GM12878 (cell line): ENCODE results near the gene SPDYE3. TPM values are rescaled to one million over a fixed set of nuclear protein-coding genes. Genes with fewer than 3 reads are reported as not detected.

Experiments
- ATAC-seq: fragments of 200-7000 bp; cut with Tn5 transposase; 3 replicates; pipeline ENCODE4 v1.9.1; 2020; ENCODE audit warnings: mild to moderate bottlenecking, moderate library complexity
- BruUV-seq: library from RNA; stranded (reverse); fragments of 400-500 nt; replicated peaks from 2 replicates; lab custom pipeline; 2021; lab: Mats Ljungman, UMichigan
- CTCF ChIA-PET: fragments of 300-600 bp; sonication (Branson Sonifier 250); formaldehyde crosslinking; extraction: SDS; loops from one replicate; lab custom pipeline; 2021; ENCODE audit warnings: inconsistent platforms; lab: Yijun Ruan, JAX
- POLR2A ChIA-PET: fragments of 350-600 bp; formaldehyde crosslinking; extraction: SDS; loops from one replicate; lab custom pipeline; 2021; ENCODE audit warnings: inconsistent platforms; lab: Charles Lee
- RAD21 ChIA-PET: fragments of 300-600 bp; sonication (Branson Sonifier 250); formaldehyde crosslinking; loops from one replicate; lab custom pipeline; 2023; ENCODE audit warnings: antibody characterized with exemption; ENCODE audit not compliant: unreplicated experiment; lab: Charles Lee
- SMC1A ChIA-PET: fragments of 300-600 bp; sonication (Branson Sonifier 250); formaldehyde crosslinking; loops from one replicate; lab custom pipeline; 2023; ENCODE audit not compliant: unreplicated experiment, uncharacterized antibody; lab: Charles Lee
- DNase-seq: peaks from one replicate; pipeline ENCODE4 v3.0.0-alpha.2; 2011; ENCODE audit warnings: low read depth, low spot score
- FAIRE-seq: peaks from 3 replicates; lab custom pipeline; 2011; peaks lifted over from hg19 to GRCh38; lab: Jason Lieb, UNC
- H2AFZ ChIP-seq: 2 replicates; pipeline ENCODE4 v1.6.0; 2011; ENCODE audit warnings: low read depth, low read length, control low read depth; ENCODE audit not compliant: control insufficient read depth
- H3K27ac ChIP-seq: 2 replicates; pipeline ENCODE4 v1.5.1; 2011; ENCODE audit warnings: control low read depth; ENCODE audit not compliant: control insufficient read depth, insufficient read depth
- H3K27me3 ChIP-seq, 2 experiments: replicated peaks in 1 of 2; 2 replicates each; pipeline versions ENCODE4 v1.6.0 to v1.6.1; 2011; ENCODE audit warnings: low read length in 1 of 2; ENCODE audit not compliant: control insufficient read depth in 2 of 2, insufficient read depth in 2 of 2
- H3K36me3 ChIP-seq, 2 experiments: 2 replicates each; pipeline ENCODE4 v1.5.1; 2011; ENCODE audit warnings: low read length in 1 of 2; ENCODE audit not compliant: control insufficient read depth in 2 of 2, insufficient read depth in 2 of 2
- H3K4me1 ChIP-seq: 2 replicates; pipeline ENCODE4 v1.6.1; 2011; ENCODE audit warnings: mild to moderate bottlenecking, low read length, moderate library complexity, mixed read lengths; ENCODE audit not compliant: control insufficient read depth, insufficient read depth
- H3K4me2 ChIP-seq: 2 replicates; pipeline ENCODE4 v1.6.0; 2011; ENCODE audit warnings: control low read depth; ENCODE audit not compliant: control insufficient read depth, insufficient read depth
- H3K4me3 ChIP-seq: fragments of 200-600 bp; sonication (generic); 2 replicates; pipeline ENCODE4 v1.5.1; 2016
- H3K79me2 ChIP-seq: 2 replicates; pipeline ENCODE4 v1.6.0; 2011; ENCODE audit warnings: low read length; ENCODE audit not compliant: control insufficient read depth, insufficient read depth
- H3K9ac ChIP-seq: 2 replicates; pipeline ENCODE4 v1.8.0; 2011; ENCODE audit warnings: low read length, control low read depth, mixed read lengths; ENCODE audit not compliant: control insufficient read depth, insufficient read depth
- H3K9me3 ChIP-seq: replicated peaks from 3 replicates; pipeline ENCODE4 v1.5.1; 2011; ENCODE audit warnings: mild to moderate bottlenecking, low read length; ENCODE audit not compliant: control insufficient read depth, insufficient read depth
- H4K20me1 ChIP-seq: 2 replicates; pipeline ENCODE4 v1.6.0; 2011; ENCODE audit not compliant: control insufficient read depth, insufficient read depth
- ATF2 ChIP-seq: IDR thresholded peaks from 2 replicates; pipeline ENCODE4 v1.6.1; 2012; ENCODE audit warnings: low read length, inconsistent platforms
- MTA2 ChIP-seq: fragments of 450-650 bp; IDR thresholded peaks from 2 replicates; pipeline ENCODE4 v1.6.1; 2016; ENCODE audit warnings: low read depth, mild to moderate bottlenecking, moderate library complexity
- NFIC ChIP-seq: IDR thresholded peaks from 2 replicates; pipeline ENCODE4 v1.6.1; 2012; ENCODE audit warnings: low read depth, mild to moderate bottlenecking, inconsistent platforms, low read length, moderate library complexity
- SMC3 ChIP-seq: IDR thresholded peaks from 2 replicates; pipeline ENCODE4 v1.6.1; 2011; ENCODE audit warnings: low read length, improper control_type of control experiment, borderline replicate concordance
- SRF ChIP-seq, 2 experiments: IDR thresholded peaks; 2 replicates each; pipeline ENCODE4 v1.6.1; 2011; ENCODE audit warnings: low read depth in 2 of 2, low read length in 2 of 2, mild to moderate bottlenecking in 1 of 2, moderate library complexity in 1 of 2
- SUZ12 ChIP-seq: fragments of 200-600 bp; sonication (generic); IDR thresholded peaks from one replicate; pipeline ENCODE4 v1.6.1; 2018; ENCODE audit warnings: antibody characterized with exemption, mild to moderate bottlenecking; ENCODE audit not compliant: unreplicated experiment
- USF1 ChIP-seq: IDR thresholded peaks from 2 replicates; pipeline ENCODE4 v1.6.1; 2011; ENCODE audit warnings: borderline replicate concordance, low read depth, mild to moderate bottlenecking, moderate library complexity, mixed read lengths, low read length; ENCODE audit not compliant: insufficient read depth; ENCODE audit errors: extremely low read length
- WRNIP1 ChIP-seq: IDR thresholded peaks from 2 replicates; pipeline ENCODE4 v1.6.1; 2011; ENCODE audit warnings: low read depth, low read length, improper control_type of control experiment, borderline replicate concordance
- ZNF622 ChIP-seq: fragments of 450-650 bp; IDR thresholded peaks from 2 replicates; pipeline ENCODE4 v1.6.1; 2017; ENCODE audit warnings: mild to moderate bottlenecking, inconsistent platforms
- ZNF687 ChIP-seq: fragments of 450-650 bp; IDR thresholded peaks from 2 replicates; pipeline ENCODE4 v1.6.1; 2017; ENCODE audit warnings: mild to moderate bottlenecking, moderate library complexity
- WGBS: methylation state at CpG from one replicate; pipeline ENCODE4 v1.1.6; 2016; ENCODE audit warnings: low lambda C conversion rate; ENCODE audit not compliant: insufficient replicate concordance, insufficient coverage; ENCODE audit errors: missing lambda C conversion rate; 5-methylcytosine and 5-hydroxymethylcytosine counted together
- in situ Hi-C: fragments of 300-500 bp; cut with MboI; formaldehyde crosslinking; loops from 9 replicates; pipeline ENCODE4 v1.14.3; 2018; ENCODE audit warnings: mixed read lengths
- intact Hi-C: fragments of 100-400 bp; cut with micrococcal nuclease; formaldehyde crosslinking; loops from one replicate; pipeline ENCODE4 v1.14.2; 2022; ENCODE audit not compliant: unreplicated experiment
- polyA plus RNA-seq, 11 experiments: library from polyadenylated mRNA; depleted of rRNA in 4 of 11; unstranded in 6 of 11; stranded (reverse) in 5 of 11; fragments of >200 nt; fragmentation: Nextera tagmentation in 4 of 11; fragmentation: Illumina TruSeq in 1 of 11; extraction: Ambion mirVana in 4 of 11; extraction: Trizol in 1 of 11; gene quantifications; 1 replicate in 1 of 11; 2 replicates in 10 of 11; pipeline versions ENCODE4 v1.2.1 to v1.2.3, GENCODE V29; 2011 to 2016; ENCODE audit warnings: inconsistent platforms in 2 of 11, missing spikeins in 2 of 11, low read depth in 1 of 11
- total RNA-seq, 4 experiments: library from RNA; depleted of rRNA in 3 of 4; stranded (reverse); fragments of >200 nt in 3 of 4; fragmentation: Illumina TruSeq in 1 of 4; extraction: Trizol in 1 of 4; gene quantifications; 2 replicates each; pipeline versions ENCODE4 v1.2.1 to v1.2.3, GENCODE V29; 2013 to 2021

SPDYE3 gene
- total and polyA plus RNA-seq, 10 of the 15 experiments (the other 5 are each of a cell fraction or from before 2014, with no cell fraction given): 0.03 to 9.4 (median 1.4) TPM; not detected in 4

GRCh38 chr7:100266576-100267354 is 40.7 kb upstream of the SPDYE3 start:
- Histone ChIP-seq H2AFZ (no peak overlapping the region), H3K9ac (no peak overlapping the region), H3K4me2 (no peak overlapping the region), H3K9me3 (no peaks in the 10 kb centered on the region), H3K36me3 (no peaks in the 10 kb centered on the region), H3K27ac (no peak overlapping the region), H3K4me3 (no peak overlapping the region), H3K79me2 (no peaks in the 10 kb centered on the region), H4K20me1 (no peaks in the 10 kb centered on the region), H3K27me3 (no peaks in the 10 kb centered on the region), H3K4me1 (no peaks in the 10 kb centered on the region)
- intact Hi-C loops (no loop called here), in situ Hi-C loops (no loop called here)
- BruUV-seq: TSS peak; percentile 36
- TF ChIP-seq SRF (IDR thresholded peaks at IDR 0.05; ENCODE audit: low read depth in 2 of 2, low read length in 2 of 2) (no peak), MTA2 (no peak), ZNF622 (no peak), NFIC (no peak), ZNF687 (no peak), SMC3 (no peak), ATF2 (no peak), WRNIP1 (no peak), USF1 (no peak), SUZ12 (no peak)
- ChIA-PET POLR2A (interaction anchor here (0.7 kb wide), 1 partner anchor 12 kb away, joined by 4 read pairs; no protein-coding TSS in a partner anchor), SMC1A (no interaction called here), RAD21 (no interaction called here), CTCF (interaction anchor here (0.6 to 1.5 kb wide), 2 partner anchors 134 to 223 kb away, joined by 3 read pairs; no protein-coding TSS in a partner anchor)
- DNase-seq (no peak), ATAC-seq (no peak), FAIRE-seq (no peak)
- WGBS: 63% methylated on average over 10 of the region's 10 CpGs
